HepG2 (cell line): ENCODE data around the gene LHFPL6. TPM values are rescaled to one million over a fixed set of nuclear protein-coding genes. Genes with fewer than 3 reads are reported as not detected.

ENCODE experiments used
- ATAC-seq: fragments of 200-7000 bp; cut with Tn5 transposase; 3 replicates; pipeline ENCODE4 v1.9.1; 2020; ENCODE audit warnings: mild to moderate bottlenecking, moderate library complexity
- BruUV-seq: library from RNA; stranded (reverse); fragments of 400-500 nt; replicated peaks from 2 replicates; lab custom pipeline; 2021; lab: Mats Ljungman, UMichigan
- CTCF ChIA-PET: fragments of 300-600 bp; formaldehyde crosslinking; extraction: SDS; loops from one replicate; lab custom pipeline; 2021; ENCODE audit warnings: low total read pairs, inconsistent platforms, low intra/inter-chr PET ratio; lab: Yijun Ruan, JAX
- POLR2A ChIA-PET: fragments of 350-600 bp; sonication (Branson Sonifier 250); formaldehyde crosslinking; loops from one replicate; lab custom pipeline; 2020; ENCODE audit warnings: antibody characterized with exemption, inconsistent platforms; lab: Yijun Ruan, JAX
- DNase-seq: peaks from one replicate; pipeline ENCODE4 v3.0.0-alpha.2; 2015; ENCODE audit warnings: low spot score
- FAIRE-seq: peaks from 3 replicates; lab custom pipeline; 2011; peaks lifted over from hg19 to GRCh38; lab: Jason Lieb, UNC
- H2AFZ ChIP-seq: one replicate; pipeline ENCODE4 v1.6.1; 2011; ENCODE audit warnings: low read length, inconsistent platforms
- H3K27ac ChIP-seq: fragments of 300-600 bp; 3 replicates; pipeline ENCODE4 v1.8.0; 2011; ENCODE audit warnings: mixed run types, mild to moderate bottlenecking, mixed read lengths, low read length, inconsistent platforms; ENCODE audit not compliant: insufficient read depth; ENCODE audit errors: extremely low read length
- H3K27me3 ChIP-seq, 2 experiments: fragments of 200-600 bp in 1 of 2; 2 replicates in 1 of 2; 3 replicates in 1 of 2; pipeline versions ENCODE4 v1.6.0 to v1.8.0; 2011; ENCODE audit warnings: low read length in 2 of 2, mild to moderate bottlenecking in 2 of 2, moderate library complexity in 2 of 2, inconsistent platforms in 1 of 2; ENCODE audit not compliant: insufficient read depth in 2 of 2, control insufficient read depth in 1 of 2
- H3K36me3 ChIP-seq, 2 experiments: fragments of 200-600 bp in 1 of 2; replicated peaks in 1 of 2; 2 replicates in 1 of 2; 3 replicates in 1 of 2; pipeline versions ENCODE4 v1.5.1 to v1.8.0; 2011; ENCODE audit warnings: low read length in 2 of 2, inconsistent platforms in 1 of 2; ENCODE audit not compliant: insufficient read depth in 2 of 2, control insufficient read depth in 1 of 2
- H3K4me1 ChIP-seq: 2 replicates; pipeline ENCODE4 v1.5.1; 2012; ENCODE audit warnings: low read length, inconsistent platforms; ENCODE audit not compliant: insufficient read depth
- H3K4me2 ChIP-seq: 2 replicates; pipeline ENCODE4 v1.6.0; 2011; ENCODE audit warnings: low read depth, low read length, inconsistent platforms
- H3K4me3 ChIP-seq, 3 experiments: fragments of 200-600 bp in 1 of 3; sonication (generic), shearing (Covaris generic) in 1 of 3; replicated peaks in 1 of 3; 2 replicates each; pipeline ENCODE4 v1.5.1; 2011 to 2016; ENCODE audit warnings: low read length in 3 of 3, inconsistent platforms in 2 of 3, low read depth in 2 of 3, mild to moderate bottlenecking in 2 of 3, control low read depth in 1 of 3, mixed read lengths in 1 of 3; ENCODE audit not compliant: insufficient read depth in 1 of 3
- H3K79me2 ChIP-seq: one replicate; pipeline ENCODE4 v1.6.1; 2011; ENCODE audit warnings: low read length, inconsistent platforms; ENCODE audit not compliant: insufficient read depth
- H3K9ac ChIP-seq: 2 replicates; pipeline ENCODE4 v1.6.0; 2011; ENCODE audit warnings: mild to moderate bottlenecking, low read depth, low read length, inconsistent platforms; ENCODE audit not compliant: insufficient read depth
- H3K9me3 ChIP-seq: 2 replicates; pipeline ENCODE4 v1.5.1; 2012; ENCODE audit warnings: mild to moderate bottlenecking, low read length
- H4K20me1 ChIP-seq: 2 replicates; pipeline ENCODE4 v1.6.0; 2011; ENCODE audit warnings: inconsistent platforms, mild to moderate bottlenecking, low read length, moderate library complexity; ENCODE audit not compliant: insufficient read depth
- ATAD3A ChIP-seq: sonication (generic); formaldehyde crosslinking; IDR thresholded peaks from 2 replicates; pipeline ENCODE4 v1.4.0; 2020; ENCODE audit warnings: missing genetic modification reagents
- HHEX ChIP-seq: IDR thresholded peaks from 2 replicates; pipeline ENCODE4 v1.6.1; 2016; ENCODE audit warnings: control low read depth
- IKZF4 ChIP-seq: sonication (generic); formaldehyde crosslinking; IDR thresholded peaks from 2 replicates; pipeline ENCODE4 v1.5.1; 2020; ENCODE audit warnings: borderline replicate concordance, mild to moderate bottlenecking, low read depth, missing genetic modification reagents; ENCODE audit errors: not compliant biosample characterization
- PLRG1 ChIP-seq: fragments of 450-650 bp; conservative IDR thresholded peaks from 2 replicates; pipeline ENCODE4 v1.6.1; 2016
- SUZ12 ChIP-seq: fragments of 150-350 bp; IDR thresholded peaks from 2 replicates; pipeline ENCODE4 v1.6.1; 2014; ENCODE audit warnings: low read depth, low read length
- ZNF136 ChIP-seq: sonication (generic); formaldehyde crosslinking; IDR thresholded peaks from 2 replicates; pipeline ENCODE4 v1.8.1; 2022; ENCODE audit warnings: low read depth, mild to moderate bottlenecking, moderate library complexity, missing genetic modification reagents
- ZNF143 ChIP-seq: sonication (generic); formaldehyde crosslinking; IDR thresholded peaks from 2 replicates; pipeline ENCODE4 v1.4.0; 2020; ENCODE audit warnings: missing genetic modification reagents
- ZNF33B ChIP-seq: sonication (generic); formaldehyde crosslinking; IDR thresholded peaks from 2 replicates; pipeline ENCODE4 v1.5.1; 2020; ENCODE audit warnings: mild to moderate bottlenecking, missing genetic modification reagents
- ZNF460 ChIP-seq: sonication (generic); formaldehyde crosslinking; IDR thresholded peaks from 2 replicates; pipeline ENCODE4 v1.5.1; 2020; ENCODE audit warnings: missing genetic modification reagents, mild to moderate bottlenecking, borderline replicate concordance
- ZNF609 ChIP-seq: sonication (generic); formaldehyde crosslinking; IDR thresholded peaks from 2 replicates; pipeline ENCODE4 v1.4.0; 2020; ENCODE audit warnings: mild to moderate bottlenecking, missing genetic modification reagents, borderline replicate concordance
- WGBS: methylation state at CpG from one replicate; pipeline ENCODE4 v1.1.6; 2017; ENCODE audit warnings: low lambda C conversion rate; 5-methylcytosine and 5-hydroxymethylcytosine counted together
- in situ Hi-C: cut with HindIII; loops from 2 replicates; pipeline ENCODE4 v1.10.0; 2017; ENCODE audit warnings: low pct_unique_long_range_greater_than_20kb; ENCODE audit not compliant: extremely low pct_ligation_motif_present
- intact Hi-C: fragments of 100-400 bp; cut with micrococcal nuclease; formaldehyde crosslinking; loops from one replicate; pipeline ENCODE4 v1.10.0; 2022; ENCODE audit not compliant: unreplicated experiment
- polyA plus RNA-seq, 8 experiments: library from polyadenylated mRNA; depleted of rRNA in 3 of 8; stranded (reverse) in 7 of 8; unstranded in 1 of 8; fragments of >200 nt; fragmentation: Illumina TruSeq in 4 of 8; extraction: Trizol in 4 of 8; gene quantifications; 2 replicates each; pipeline versions ENCODE4 v1.2.1 to v1.2.3, GENCODE V29; 2011 to 2016; ENCODE audit warnings: low read depth in 4 of 8, missing spikeins in 1 of 8, mixed read lengths in 1 of 8; ENCODE audit not compliant: insufficient read depth in 1 of 8
- total RNA-seq, 5 experiments: library from RNA; depleted of rRNA; stranded (reverse); fragments of >200 nt; fragmentation: Illumina TruSeq; extraction: Trizol; gene quantifications; 2 replicates each; pipeline ENCODE4 v1.2.3, GENCODE V29; 2016; ENCODE audit warnings: low read depth in 1 of 5
- TF ChIP-seq, protein P1 (sequence below): sonication (generic); formaldehyde crosslinking; IDR thresholded peaks from 2 replicates; pipeline ENCODE4 v1.9.0; 2021; ENCODE audit warnings: missing genetic modification reagents, borderline replicate concordance

The LHFPL6 gene
- total and polyA plus RNA-seq, 2 of the 13 experiments (the other 11 are each of a cell fraction or from before 2014, with no cell fraction given): not detected

DNA sequence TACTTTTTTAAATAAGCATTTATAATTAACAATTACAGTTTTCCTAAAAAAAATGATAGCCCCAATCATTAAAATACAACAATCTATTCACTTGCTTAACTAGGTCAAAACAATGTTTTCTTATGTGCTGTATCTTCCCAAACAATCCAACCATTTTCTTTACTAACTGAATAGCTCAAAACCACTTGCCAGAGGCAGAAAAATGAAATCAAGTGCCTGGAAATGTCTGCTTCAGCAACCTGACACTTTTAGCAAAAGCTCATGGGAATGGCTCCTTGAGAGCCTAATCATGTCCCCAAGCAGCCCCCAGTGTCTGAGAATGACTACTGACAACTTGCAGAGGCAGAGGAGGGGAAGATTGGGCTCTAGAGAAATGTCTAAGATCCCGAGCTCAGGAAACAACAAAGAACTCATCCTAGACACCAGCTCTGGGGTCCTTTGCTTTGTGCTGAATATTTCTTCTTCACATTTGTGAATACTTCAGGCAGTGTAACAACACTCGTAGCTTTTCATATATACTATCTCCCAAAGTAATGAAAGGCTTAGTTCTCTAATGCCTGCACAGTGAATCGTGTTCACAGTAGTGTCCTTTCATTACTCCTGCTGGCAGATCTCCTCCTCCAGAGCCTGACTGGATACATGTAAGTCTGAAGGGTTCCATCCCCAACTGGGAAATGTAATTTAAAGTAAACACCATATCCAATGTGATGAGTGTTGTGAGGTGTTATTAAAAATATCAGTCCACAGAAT lies 280.0 kb downstream of the LHFPL6 start:
- no peaks in the 10 kb centered on the region for H3K27me3 ChIP-seq
- H3K27ac ChIP-seq: no peak overlapping the region
- FAIRE-seq (no peak), ATAC-seq (no peak), DNase-seq (no peak)
- intact Hi-C loops (no loop called here), in situ Hi-C loops (no loop called here)
- no peaks in the 10 kb centered on the region for H3K4me1 ChIP-seq
- H3K36me3 ChIP-seq: no peaks in the 10 kb centered on the region
- WGBS: 0% methylated on average over 3 of the region's 3 CpGs
- CTCF ChIA-PET: no interaction called here
- no peaks in the 10 kb centered on the region for H3K79me2 ChIP-seq
- no peaks in the 10 kb centered on the region for H4K20me1 ChIP-seq
- TF ChIP-seq IKZF4: no peak
- no peak for TF ChIP-seq ATAD3A
- TF ChIP-seq SUZ12: no peak
- TF ChIP-seq ZNF136 (CRISPR knock-in tag): no peak
- BruUV-seq: no TSS peak
- no peak overlapping the region for H3K4me2 ChIP-seq
- no peak overlapping the region for H3K4me3 ChIP-seq
- POLR2A ChIA-PET: no interaction called here
- no peak overlapping the region for H3K9ac ChIP-seq
- H2AFZ ChIP-seq: no peak overlapping the region
- peaks cover 5% of the 10 kb centered on the region; the same call in 1 of the 2 replicates for H3K9me3 ChIP-seq

DNA sequence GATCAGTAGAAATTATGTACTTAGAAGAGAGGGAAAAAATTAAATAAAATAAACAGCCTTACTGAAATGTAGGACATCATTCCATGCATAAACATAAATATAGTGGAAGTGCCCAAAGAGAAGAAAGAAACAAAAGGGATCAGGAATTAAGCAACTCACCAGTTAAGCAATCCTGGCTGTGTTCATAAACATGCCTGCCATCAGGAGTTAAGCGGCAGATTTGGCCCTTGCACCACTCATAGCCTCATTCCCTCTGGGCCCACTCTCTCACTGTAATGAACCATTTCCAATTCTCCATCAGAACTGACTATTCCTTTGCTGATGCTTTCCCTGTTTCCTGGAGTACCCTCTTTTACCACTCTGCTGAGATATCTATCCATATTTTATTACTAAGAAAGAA lies 281.4 kb downstream of the LHFPL6 start:
- Histone ChIP-seq H3K36me3 (no peaks in the 10 kb centered on the region), H3K4me1 (no peaks in the 10 kb centered on the region), H2AFZ (no peak overlapping the region), H3K4me2 (no peak overlapping the region), H3K79me2 (no peaks in the 10 kb centered on the region), H3K27ac (no peak overlapping the region), H4K20me1 (no peaks in the 10 kb centered on the region), H3K9ac (no peak overlapping the region), H3K9me3 (peaks cover 5% of the 10 kb centered on the region; the same call in 1 of the 2 replicates), H3K4me3 (no peak overlapping the region), H3K27me3 (no peaks in the 10 kb centered on the region)
- ATAC-seq (no peak), DNase-seq (no peak), FAIRE-seq (no peak)
- in situ Hi-C loops: no loop called here
- ChIA-PET CTCF (no interaction called here), POLR2A (no interaction called here)
- intact Hi-C loops: no loop called here
- WGBS: 0% methylated on average over 1 of the region's 1 CpG
- no TSS peak for BruUV-seq
- TF ChIP-seq, protein P1, sequence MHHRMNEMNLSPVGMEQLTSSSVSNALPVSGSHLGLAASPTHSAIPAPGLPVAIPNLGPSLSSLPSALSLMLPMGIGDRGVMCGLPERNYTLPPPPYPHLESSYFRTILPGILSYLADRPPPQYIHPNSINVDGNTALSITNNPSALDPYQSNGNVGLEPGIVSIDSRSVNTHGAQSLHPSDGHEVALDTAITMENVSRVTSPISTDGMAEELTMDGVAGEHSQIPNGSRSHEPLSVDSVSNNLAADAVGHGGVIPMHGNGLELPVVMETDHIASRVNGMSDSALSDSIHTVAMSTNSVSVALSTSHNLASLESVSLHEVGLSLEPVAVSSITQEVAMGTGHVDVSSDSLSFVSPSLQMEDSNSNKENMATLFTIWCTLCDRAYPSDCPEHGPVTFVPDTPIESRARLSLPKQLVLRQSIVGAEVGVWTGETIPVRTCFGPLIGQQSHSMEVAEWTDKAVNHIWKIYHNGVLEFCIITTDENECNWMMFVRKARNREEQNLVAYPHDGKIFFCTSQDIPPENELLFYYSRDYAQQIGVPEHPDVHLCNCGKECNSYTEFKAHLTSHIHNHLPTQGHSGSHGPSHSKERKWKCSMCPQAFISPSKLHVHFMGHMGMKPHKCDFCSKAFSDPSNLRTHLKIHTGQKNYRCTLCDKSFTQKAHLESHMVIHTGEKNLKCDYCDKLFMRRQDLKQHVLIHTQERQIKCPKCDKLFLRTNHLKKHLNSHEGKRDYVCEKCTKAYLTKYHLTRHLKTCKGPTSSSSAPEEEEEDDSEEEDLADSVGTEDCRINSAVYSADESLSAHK (CRISPR knock-in tag): no peak
- TF ChIP-seq ZNF143 (CRISPR knock-in tag): no peak
- TF ChIP-seq ZNF609 (CRISPR knock-in tag): no peak
- TF ChIP-seq ZNF33B (CRISPR knock-in tag): no peak
- no peak for TF ChIP-seq PLRG1
- no peak for TF ChIP-seq ZNF460 (CRISPR knock-in tag)
- no peak for TF ChIP-seq HHEX (CRISPR knock-in tag)
